UCSD-AML1 (cell line): Measurements from ENCODE around the gene WRAP53.

Experiments used
- DNase-seq: peaks from one replicate; lab custom pipeline; 2025; ENCODE audit not compliant: unreplicated experiment; lab: John Stamatoyannopoulos, UW

Gene WRAP53

GRCh38 chr17:7677388-7678067 is 10.7 kb upstream of the WRAP53 start:
- no peak for DNase-seq

GRCh38 chr17:7684851-7685532 is 3.3 kb upstream of the WRAP53 start:
- no peak for DNase-seq

- peak; percentile 91 for DNase-seq
Observed at GRCh38 chr17:7685533-7686221, 2.6 kb upstream of the WRAP53 start.

GRCh38 chr17:7686222-7687071 is 1.8 kb upstream of the WRAP53 start:
- DNase-seq = peak; percentile 83

GRCh38 chr17:7687072-7687907 is 987 bp upstream of the WRAP53 start, which contains the start of gene TP53:
TSS of gene TP53 (minus strand) at chr17:7687490. CDS start at chr17:7676594, 10,896 bp downstream.
- peak; percentile 84 for DNase-seq

GRCh38 chr17:7688808-7689316 is 585 bp downstream of the WRAP53 start:
- DNase-seq = no peak

- no peak for DNase-seq
Observed at GRCh38 chr17:7695586-7695985, 7.3 kb downstream of the WRAP53 start.

- DNase-seq = no peak
Observed at GRCh38 chr17:7697828-7698588, 9.7 kb downstream of the WRAP53 start.

- DNase-seq = no peak
Observed at GRCh38 chr17:7700510-7700909, 12.2 kb downstream of the WRAP53 start.

GRCh38 chr17:7701681-7702080 is 13.4 kb downstream of the WRAP53 start:
- no peak for DNase-seq

GRCh38 chr17:7702776-7703175 is 14.5 kb downstream of the WRAP53 start:
- DNase-seq = no peak

- no peak for DNase-seq
Observed at GRCh38 chr17:7703584-7704479, 15.6 kb downstream of the WRAP53 start.

GRCh38 chr17:7704601-7705268 is 16.5 kb downstream of the WRAP53 start, which contains the start of gene EFNB3:
TSS of gene EFNB3 (plus strand) at chr17:7705202. CDS start at chr17:7705599, 397 bp downstream.
- DNase-seq = no peak

GRCh38 chr17:7705269-7706255 is 17.3 kb downstream of the WRAP53 start:
- no peak for DNase-seq

- DNase-seq = no peak
Observed at GRCh38 chr17:7706631-7707354, 18.5 kb downstream of the WRAP53 start.

GRCh38 chr17:7707446-7707845 is 19.2 kb downstream of the WRAP53 start:
- DNase-seq = no peak
